Fibroblast of the aortic adventitia (primary cell): ENCODE results near the gene KRAS. TPM values are rescaled to one million over a fixed set of nuclear protein-coding genes. Genes with fewer than 3 reads are reported as not detected.

ENCODE experiments used
- DNase-seq: peaks from one replicate; pipeline ENCODE4 v3.0.0-alpha.2; 2010; ENCODE audit warnings: low read depth
- H3K4me3 ChIP-seq: 2 replicates; pipeline ENCODE4 v1.5.1; 2011; ENCODE audit warnings: low read depth, mild to moderate bottlenecking, control low read depth, low read length, moderate library complexity
- total RNA-seq: library from RNA; depleted of rRNA; stranded (reverse); fragments of >200 nt; gene quantifications from 2 replicates; pipeline ENCODE4 v1.2.3, GENCODE V29; 2012; ENCODE audit warnings: low replicate concordance
- TF ChIP-seq, protein P1 (sequence below): IDR thresholded peaks from 2 replicates; pipeline ENCODE4 v1.5.1; 2011; ENCODE audit warnings: mild to moderate bottlenecking, low read length, control low read depth, inconsistent platforms; ENCODE audit not compliant: insufficient read depth

Gene KRAS
- total RNA-seq, 1 donor, result 18.6 TPM

DNA sequence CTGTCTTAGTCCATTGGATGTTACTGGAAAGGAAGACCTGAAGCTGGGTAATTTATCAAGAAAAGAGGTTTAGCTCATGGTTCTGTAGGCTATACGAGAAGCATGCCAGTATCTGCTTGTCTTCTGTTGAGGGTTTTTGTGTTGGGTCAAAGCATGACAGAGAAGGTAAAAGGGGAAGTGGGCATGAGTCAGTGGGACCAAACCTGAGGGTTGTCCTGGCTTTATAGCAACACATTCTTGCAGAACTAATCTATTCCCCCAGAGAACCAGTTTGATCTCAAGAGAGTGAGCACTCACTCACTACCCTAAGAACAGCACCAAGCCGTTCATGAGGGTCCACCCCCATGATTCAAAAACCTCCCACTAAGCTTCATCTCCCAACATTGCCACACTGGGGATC is 19.0 kb upstream of the KRAS start:
- no peak for DNase-seq
- TF ChIP-seq, protein P1, sequence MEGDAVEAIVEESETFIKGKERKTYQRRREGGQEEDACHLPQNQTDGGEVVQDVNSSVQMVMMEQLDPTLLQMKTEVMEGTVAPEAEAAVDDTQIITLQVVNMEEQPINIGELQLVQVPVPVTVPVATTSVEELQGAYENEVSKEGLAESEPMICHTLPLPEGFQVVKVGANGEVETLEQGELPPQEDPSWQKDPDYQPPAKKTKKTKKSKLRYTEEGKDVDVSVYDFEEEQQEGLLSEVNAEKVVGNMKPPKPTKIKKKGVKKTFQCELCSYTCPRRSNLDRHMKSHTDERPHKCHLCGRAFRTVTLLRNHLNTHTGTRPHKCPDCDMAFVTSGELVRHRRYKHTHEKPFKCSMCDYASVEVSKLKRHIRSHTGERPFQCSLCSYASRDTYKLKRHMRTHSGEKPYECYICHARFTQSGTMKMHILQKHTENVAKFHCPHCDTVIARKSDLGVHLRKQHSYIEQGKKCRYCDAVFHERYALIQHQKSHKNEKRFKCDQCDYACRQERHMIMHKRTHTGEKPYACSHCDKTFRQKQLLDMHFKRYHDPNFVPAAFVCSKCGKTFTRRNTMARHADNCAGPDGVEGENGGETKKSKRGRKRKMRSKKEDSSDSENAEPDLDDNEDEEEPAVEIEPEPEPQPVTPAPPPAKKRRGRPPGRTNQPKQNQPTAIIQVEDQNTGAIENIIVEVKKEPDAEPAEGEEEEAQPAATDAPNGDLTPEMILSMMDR, result no peak
- H3K4me3 ChIP-seq, result no peak overlapping the region

DNA sequence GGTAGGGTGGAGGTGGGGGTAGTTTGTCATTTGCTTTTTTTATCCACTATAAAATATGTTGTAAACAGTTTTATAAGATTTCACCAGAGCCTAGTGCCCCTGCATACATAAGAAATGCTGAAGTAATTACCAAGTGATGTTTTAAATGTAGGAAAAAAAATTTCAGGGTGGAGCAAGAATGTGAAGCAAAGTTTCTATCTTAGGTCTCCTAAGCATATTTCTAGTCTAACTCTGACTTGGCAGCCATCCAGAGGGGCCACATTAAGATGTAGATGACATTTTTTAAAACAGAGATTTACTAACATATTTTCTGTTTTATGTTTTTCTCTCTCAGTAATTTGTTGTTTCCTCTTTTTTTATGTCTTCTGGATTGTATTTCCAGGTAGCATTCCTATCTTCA is 15.8 kb upstream of the KRAS start:
- peak; percentile 23 for DNase-seq
- no peak overlapping the region for H3K4me3 ChIP-seq
- TF ChIP-seq, protein P1, result no peak

DNA sequence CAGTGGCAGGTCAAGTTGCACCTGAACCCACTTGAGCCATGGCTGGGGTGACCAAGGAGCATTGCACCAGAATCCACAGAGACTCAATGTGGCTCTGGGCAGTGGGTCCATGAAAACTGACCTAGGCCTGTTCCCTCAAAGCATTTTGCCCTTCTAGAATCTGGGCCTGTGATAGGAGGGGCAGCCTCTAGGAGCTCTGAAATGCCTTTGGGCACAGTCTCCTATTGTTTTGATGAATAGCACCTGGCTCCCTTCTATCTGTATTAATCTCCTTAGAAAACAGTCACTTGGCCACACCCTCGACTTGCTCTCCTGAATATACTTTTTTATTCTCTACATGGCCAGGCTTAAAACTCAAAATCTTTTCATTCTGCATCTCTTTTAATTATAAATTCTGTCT is 14.1 kb upstream of the KRAS start:
- no peak overlapping the region for H3K4me3 ChIP-seq
- TF ChIP-seq, protein P1, result no peak

DNA sequence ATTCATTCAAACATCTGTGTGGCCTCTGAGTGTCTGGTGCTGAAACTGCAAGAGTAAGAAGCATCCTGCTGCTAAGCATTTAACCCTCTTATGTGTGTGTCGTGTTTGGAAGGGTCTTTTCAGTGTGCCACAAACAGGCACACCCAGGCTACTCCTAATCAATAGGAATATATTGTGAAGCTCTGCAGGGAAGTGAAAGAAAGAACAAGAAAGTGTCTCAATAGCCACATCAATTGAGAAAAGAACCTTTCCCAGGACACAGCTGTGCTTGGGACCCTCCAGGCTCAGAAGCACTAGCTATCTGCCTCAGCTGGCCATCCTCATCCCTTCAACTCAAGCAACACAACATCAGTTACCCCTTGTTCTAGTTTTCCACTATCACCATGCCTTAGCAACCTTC is 13.4 kb upstream of the KRAS start:
- TF ChIP-seq, protein P1, result no peak
- DNase-seq, result no peak
- H3K4me3 ChIP-seq, result no peak overlapping the region

More for the DNA sequence above, 14.1 kb upstream of the KRAS start:
- no peak for DNase-seq

DNA sequence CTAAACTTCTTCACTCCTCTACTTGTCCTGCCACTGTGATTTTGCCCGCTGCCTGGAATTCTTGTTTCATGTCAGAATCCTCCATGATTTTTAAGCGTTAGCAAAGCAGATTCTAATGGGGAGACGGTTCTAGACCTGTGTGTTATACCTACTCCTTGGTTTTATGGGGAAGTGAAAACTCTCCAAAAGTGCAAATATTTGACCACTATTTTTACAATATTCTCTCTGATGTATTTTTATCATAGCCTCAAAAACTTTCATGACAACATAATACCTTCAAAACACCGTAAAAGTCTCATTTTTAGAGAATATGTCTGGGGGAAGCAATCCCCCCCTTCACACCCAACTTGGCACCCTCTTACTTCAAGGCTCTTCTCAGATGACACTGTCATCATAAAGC is 12.9 kb upstream of the KRAS start:
- TF ChIP-seq, protein P1, result no peak
- H3K4me3 ChIP-seq, result no peak overlapping the region
- no peak for DNase-seq

DNA sequence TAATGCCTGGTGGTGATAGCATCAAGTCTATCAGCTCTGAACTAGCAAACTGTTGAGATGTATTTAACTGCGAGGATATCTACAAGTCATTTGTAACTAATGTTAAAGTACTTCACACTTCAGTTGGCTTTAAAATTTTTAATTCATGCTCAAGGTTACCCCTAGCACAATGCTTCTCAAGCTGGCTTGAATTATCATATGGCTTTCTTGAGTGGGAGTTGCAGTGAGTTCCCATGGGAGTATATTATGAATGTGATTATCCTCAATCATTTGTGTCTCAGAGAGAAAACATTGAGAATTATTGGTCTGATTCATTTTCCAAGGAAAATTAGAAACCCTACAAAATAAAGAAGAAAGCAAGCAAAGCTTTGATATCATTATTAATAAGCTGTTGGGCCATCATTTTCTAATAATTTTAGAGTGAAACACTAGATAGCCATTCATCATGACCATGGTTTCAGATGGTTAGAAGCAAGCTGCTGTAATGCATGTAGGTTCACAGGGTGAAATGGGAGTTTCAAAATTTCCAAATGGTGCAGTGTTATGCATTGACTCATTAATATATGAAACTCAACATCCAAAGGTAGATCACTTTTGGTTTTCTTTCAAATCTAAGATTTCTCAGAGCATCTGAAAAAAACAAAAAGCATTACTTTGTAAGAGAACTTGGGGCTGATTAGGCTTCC is 11.8 kb upstream of the KRAS start:
- no peak for DNase-seq
- TF ChIP-seq, protein P1, result no peak
- H3K4me3 ChIP-seq, result no peak overlapping the region

DNA sequence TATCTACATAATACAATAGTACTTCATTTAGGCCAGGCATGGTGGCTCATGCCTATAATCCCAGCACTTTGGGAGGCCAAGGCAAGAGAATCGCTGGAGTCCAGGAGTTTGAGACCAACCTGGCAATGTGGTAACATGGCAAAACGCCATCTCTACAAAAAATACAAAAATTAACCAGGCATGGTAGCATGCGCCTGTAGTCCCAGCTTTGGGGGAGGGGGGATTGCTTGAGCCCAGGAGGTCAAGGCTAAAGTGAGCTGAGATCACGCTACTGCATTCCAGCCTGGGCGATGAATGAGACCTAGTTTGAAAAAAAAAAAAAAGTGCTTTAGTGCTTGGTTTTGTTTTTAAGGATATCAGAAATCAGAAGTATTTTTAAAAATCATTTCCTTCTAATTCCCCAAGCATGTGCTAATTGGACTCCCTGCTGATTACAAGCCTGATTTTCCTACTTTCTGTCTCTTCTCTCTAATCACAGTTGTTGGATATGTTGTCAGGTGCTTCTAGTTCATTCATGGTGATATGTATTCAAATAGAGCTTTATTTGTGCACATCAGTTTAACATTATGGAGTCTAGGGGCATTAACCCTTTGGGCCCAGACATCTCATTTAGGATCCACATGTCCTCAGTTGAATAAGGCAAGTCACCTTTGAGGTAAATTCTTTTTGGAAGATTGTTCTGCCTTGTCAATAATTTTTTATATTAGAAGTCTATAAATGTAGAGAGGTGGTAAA is 7.0 kb upstream of the KRAS start:
- DNase-seq, result no peak
- no peak overlapping the region for H3K4me3 ChIP-seq
- TF ChIP-seq, protein P1, result no peak
